IPS DF 6.9 (cell line): ENCODE data around the gene LHX6.

Experiments
- DNase-seq: peaks from one replicate; pipeline ENCODE4 v3.0.0-alpha.2; 2013; ENCODE audit warnings: low read depth, low spot score
- H3K27ac ChIP-seq: one replicate; pipeline ENCODE4 v1.5.1; 2013; ENCODE audit warnings: low read length, control low read depth
- H3K27me3 ChIP-seq: 2 replicates; pipeline ENCODE4 v1.6.1; 2013; ENCODE audit warnings: mild to moderate bottlenecking, low read length; ENCODE audit not compliant: control insufficient read depth, insufficient read depth
- H3K36me3 ChIP-seq: 2 replicates; pipeline ENCODE4 v1.6.1; 2013; ENCODE audit warnings: low read length; ENCODE audit not compliant: control insufficient read depth, insufficient read depth
- H3K4me1 ChIP-seq: 2 replicates; pipeline ENCODE4 v1.6.1; 2013; ENCODE audit warnings: low read length; ENCODE audit not compliant: control insufficient read depth, insufficient read depth
- H3K4me3 ChIP-seq: 2 replicates; pipeline ENCODE4 v1.5.1; 2013; ENCODE audit warnings: mild to moderate bottlenecking, low read length
- H3K9me3 ChIP-seq: 2 replicates; pipeline ENCODE4 v1.6.1; 2013; ENCODE audit warnings: low read length, inconsistent platforms; ENCODE audit not compliant: control insufficient read depth, insufficient read depth
- WGBS: extraction: QIAGEN DNeasy Blood & Tissue Kit; methylation state at CpG from one replicate; pipeline ENCODE4 v1.1.7; 2013; ENCODE audit warnings: mixed read lengths, missing lambda C conversion rate; ENCODE audit not compliant: insufficient read length, insufficient coverage; 5-methylcytosine and 5-hydroxymethylcytosine counted together

Gene LHX6

GRCh38 chr9:122222791-122223190 lies 6.0 kb downstream of the LHX6 start:
- no peak overlapping the region for H3K4me3 ChIP-seq
- no peak overlapping the region for H3K27ac ChIP-seq
- H3K27me3 ChIP-seq: peaks cover 94% of the 10 kb centered on the region
- H3K4me1 ChIP-seq: peaks cover 11% of the 10 kb centered on the region
- no CpG with 5 or more reads among the region's 5 CpGs for WGBS
- H3K9me3 ChIP-seq: no peaks in the 10 kb centered on the region
- no peak for DNase-seq
- no peaks in the 10 kb centered on the region for H3K36me3 ChIP-seq

- H3K9me3 ChIP-seq: no peaks in the 10 kb centered on the region
- peak overlapping the region; percentile 35; the same call in 1 of the 2 replicates for H3K4me3 ChIP-seq
- H3K27ac ChIP-seq: no peak overlapping the region
- H3K36me3 ChIP-seq: no peaks in the 10 kb centered on the region
- peaks cover 12% of the 10 kb centered on the region for H3K4me1 ChIP-seq
- no peak for DNase-seq
- H3K27me3 ChIP-seq: peaks cover 94% of the 10 kb centered on the region
- WGBS: no CpG with 5 or more reads among the region's 27 CpGs
Measured at GRCh38 chr9:122221183-122221811, 7.5 kb downstream of the LHX6 start.

GRCh38 chr9:122220673-122221182 lies 8.0 kb downstream of the LHX6 start:
- WGBS: no CpG with 5 or more reads among the region's 18 CpGs
- H3K4me3 ChIP-seq: no peak overlapping the region
- no peaks in the 10 kb centered on the region for H3K9me3 ChIP-seq
- no peak overlapping the region for H3K27ac ChIP-seq
- no peaks in the 10 kb centered on the region for H3K36me3 ChIP-seq
- no peak for DNase-seq
- H3K4me1 ChIP-seq: peaks cover 9% of the 10 kb centered on the region
- H3K27me3 ChIP-seq: peaks cover 94% of the 10 kb centered on the region

DNA sequence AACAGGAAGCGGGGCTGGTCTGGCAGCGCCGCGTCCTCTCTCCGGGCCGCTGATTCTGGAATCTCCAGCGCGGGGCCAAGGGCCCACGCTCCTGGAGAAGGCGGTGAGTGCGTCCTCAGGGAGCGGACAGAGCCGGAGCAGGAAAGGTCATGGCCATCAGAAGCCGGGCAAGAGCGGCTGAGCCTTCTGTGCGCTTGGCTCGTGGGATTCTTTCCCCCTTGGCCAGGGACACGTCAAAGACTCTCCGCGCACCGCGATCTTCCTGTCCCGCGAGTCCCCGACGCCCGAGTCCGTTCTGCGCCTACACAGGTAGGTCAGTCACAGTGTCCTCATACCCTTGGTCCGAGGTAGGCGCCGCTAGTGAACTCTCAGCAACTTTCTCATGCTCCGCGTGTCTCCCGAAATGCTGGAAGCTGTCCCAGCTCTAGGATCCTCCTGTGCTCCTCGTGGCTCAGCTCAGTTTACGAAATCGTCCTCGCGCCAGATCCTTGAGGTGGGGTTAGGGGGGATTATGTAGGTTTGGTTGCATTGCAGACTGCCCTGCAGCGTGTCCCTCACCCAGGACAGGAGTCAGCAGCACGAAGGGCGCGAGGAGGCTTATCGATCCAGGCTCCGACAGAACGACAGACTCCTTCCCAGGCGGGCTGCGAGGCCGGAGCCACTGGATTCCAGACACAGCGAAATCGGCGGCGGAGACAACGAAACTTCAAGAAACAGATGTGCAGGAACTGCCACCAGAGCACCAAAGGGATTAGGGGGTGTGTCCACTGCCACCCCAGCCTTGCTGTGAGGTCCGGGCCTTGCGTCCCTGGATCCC lies 8.7 kb downstream of the LHX6 start:
- H3K36me3 ChIP-seq: no peaks in the 10 kb centered on the region
- no peaks in the 10 kb centered on the region for H3K9me3 ChIP-seq
- H3K4me3 ChIP-seq: peak overlapping the region; percentile 19; the same call in 1 of the 2 replicates
- H3K4me1 ChIP-seq: peaks cover 9% of the 10 kb centered on the region
- no peak for DNase-seq
- peaks cover 94% of the 10 kb centered on the region for H3K27me3 ChIP-seq
- no peak overlapping the region for H3K27ac ChIP-seq
- WGBS: no CpG with 5 or more reads among the region's 57 CpGs

GRCh38 chr9:122218935-122219855 lies 9.6 kb downstream of the LHX6 start:
- no CpG with 5 or more reads among the region's 59 CpGs for WGBS
- Histone ChIP-seq H3K27ac (no peak overlapping the region), H3K4me1 (peaks cover 9% of the 10 kb centered on the region), H3K27me3 (peaks cover 89% of the 10 kb centered on the region), H3K4me3 (peak overlapping the region; percentile 19), H3K36me3 (no peaks in the 10 kb centered on the region), H3K9me3 (no peaks in the 10 kb centered on the region)
- no peak for DNase-seq

- Histone ChIP-seq H3K27me3 (peaks cover 81% of the 10 kb centered on the region), H3K4me3 (no peak overlapping the region), H3K9me3 (no peaks in the 10 kb centered on the region), H3K36me3 (no peaks in the 10 kb centered on the region), H3K4me1 (peaks cover 9% of the 10 kb centered on the region), H3K27ac (no peak overlapping the region)
- no peak for DNase-seq
- WGBS: no CpG with 5 or more reads among the region's 11 CpGs
Measured at GRCh38 chr9:122218071-122218934, 10.5 kb downstream of the LHX6 start.

GRCh38 chr9:122217640-122218039 lies 11.1 kb downstream of the LHX6 start:
- DNase-seq: no peak
- no peaks in the 10 kb centered on the region for H3K36me3 ChIP-seq
- H3K4me3 ChIP-seq: no peak overlapping the region
- H3K27ac ChIP-seq: no peak overlapping the region
- no CpG with 5 or more reads among the region's 4 CpGs for WGBS
- H3K4me1 ChIP-seq: peaks cover 9% of the 10 kb centered on the region
- peaks cover 81% of the 10 kb centered on the region for H3K27me3 ChIP-seq
- H3K9me3 ChIP-seq: no peaks in the 10 kb centered on the region

DNA sequence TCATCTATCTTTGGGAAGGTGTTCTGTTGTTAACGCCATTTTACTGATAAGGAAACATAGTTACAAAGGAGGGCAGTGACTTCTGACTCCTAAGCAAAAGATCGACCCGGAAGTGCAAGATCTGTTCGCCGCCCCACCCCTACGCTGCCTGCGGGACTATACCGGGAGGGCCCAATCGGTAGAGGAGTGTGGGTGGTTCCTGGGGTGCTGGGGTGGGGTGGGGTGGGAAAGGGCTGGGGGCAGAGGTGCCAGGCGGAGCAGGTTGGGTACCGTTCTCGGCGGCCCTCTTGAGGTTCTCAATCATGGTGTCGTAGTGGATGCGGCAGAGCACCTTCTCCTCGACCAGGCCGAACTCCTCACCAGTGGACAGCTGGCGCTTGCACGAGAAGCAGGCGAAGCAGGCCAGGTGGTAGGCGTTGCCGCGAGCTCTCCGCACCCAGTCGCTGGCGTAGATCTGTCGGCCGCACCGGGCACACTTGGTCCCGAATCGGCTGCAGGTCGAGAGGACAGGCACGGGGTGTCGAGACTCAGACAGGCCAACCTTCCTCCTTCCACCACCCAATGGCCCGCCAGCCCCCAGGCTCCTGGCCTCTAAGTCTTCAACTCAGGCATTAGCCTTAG lies 11.8 kb downstream of the LHX6 start:
- no CpG with 5 or more reads among the region's 35 CpGs for WGBS
- Histone ChIP-seq H3K36me3 (no peaks in the 10 kb centered on the region), H3K27me3 (peaks cover 81% of the 10 kb centered on the region), H3K4me3 (peak overlapping the region; percentile 18; the same call in 1 of the 2 replicates), H3K9me3 (no peaks in the 10 kb centered on the region), H3K4me1 (peaks cover 9% of the 10 kb centered on the region), H3K27ac (no peak overlapping the region)
- no peak for DNase-seq

DNA sequence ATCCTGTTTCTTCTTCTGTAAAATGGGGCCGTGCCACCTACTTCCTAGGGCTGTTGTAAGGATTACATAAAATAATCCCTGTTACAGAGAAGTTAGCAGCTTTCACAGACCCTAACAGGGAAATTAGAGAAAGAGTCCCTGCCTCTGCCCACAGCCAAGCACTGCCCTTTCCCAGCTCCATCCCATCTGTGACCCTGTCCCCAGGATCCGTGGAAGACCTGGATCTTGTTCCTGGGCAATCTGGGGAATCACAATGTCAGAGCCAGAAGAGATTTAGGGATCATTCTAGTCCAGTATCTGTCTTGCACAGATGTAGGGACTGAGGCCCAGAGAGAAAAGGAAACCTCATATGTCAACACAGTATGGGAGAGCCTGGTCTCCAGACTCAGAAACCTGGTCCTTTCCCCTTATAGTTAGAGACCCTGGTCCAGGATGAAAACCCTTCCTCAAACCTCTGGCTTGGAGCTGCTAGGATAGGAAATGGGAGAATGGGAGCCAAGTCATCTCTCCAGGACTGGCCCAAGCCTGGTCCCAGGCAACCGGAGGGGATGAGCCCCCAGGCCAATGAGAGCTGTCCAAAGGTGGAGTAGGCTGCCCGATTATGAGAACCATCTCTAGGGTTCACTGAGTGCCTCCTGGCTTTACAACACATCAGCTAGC lies 12.5 kb downstream of the LHX6 start:
- peak overlapping the region; percentile 18; the same call in 1 of the 2 replicates for H3K4me3 ChIP-seq
- DNase-seq: no peak
- H3K36me3 ChIP-seq: no peaks in the 10 kb centered on the region
- no CpG with 5 or more reads among the region's 4 CpGs for WGBS
- H3K4me1 ChIP-seq: peaks cover 9% of the 10 kb centered on the region
- no peak overlapping the region for H3K27ac ChIP-seq
- peaks cover 77% of the 10 kb centered on the region for H3K27me3 ChIP-seq
- H3K9me3 ChIP-seq: no peaks in the 10 kb centered on the region
